GM12878 (cell line): ENCODE results near the gene SIGMAR1. TPM values are rescaled to one million over a fixed set of nuclear protein-coding genes. Genes with fewer than 3 reads are reported as not detected.

Source experiments
- ATAC-seq: fragments of 200-7000 bp; cut with Tn5 transposase; 3 replicates; pipeline ENCODE4 v1.9.1; 2020; ENCODE audit warnings: mild to moderate bottlenecking, moderate library complexity
- BruUV-seq: library from RNA; stranded (reverse); fragments of 400-500 nt; replicated peaks from 2 replicates; lab custom pipeline; 2021; lab: Mats Ljungman, UMichigan
- CTCF ChIA-PET: fragments of 300-600 bp; sonication (Branson Sonifier 250); formaldehyde crosslinking; extraction: SDS; loops from one replicate; lab custom pipeline; 2021; ENCODE audit warnings: inconsistent platforms; lab: Yijun Ruan, JAX
- POLR2A ChIA-PET: fragments of 350-600 bp; formaldehyde crosslinking; extraction: SDS; loops from one replicate; lab custom pipeline; 2021; ENCODE audit warnings: inconsistent platforms; lab: Charles Lee
- RAD21 ChIA-PET: fragments of 300-600 bp; sonication (Branson Sonifier 250); formaldehyde crosslinking; loops from one replicate; lab custom pipeline; 2023; ENCODE audit warnings: antibody characterized with exemption; ENCODE audit not compliant: unreplicated experiment; lab: Charles Lee
- SMC1A ChIA-PET: fragments of 300-600 bp; sonication (Branson Sonifier 250); formaldehyde crosslinking; loops from one replicate; lab custom pipeline; 2023; ENCODE audit not compliant: unreplicated experiment, uncharacterized antibody; lab: Charles Lee
- DNase-seq: peaks from one replicate; pipeline ENCODE4 v3.0.0-alpha.2; 2011; ENCODE audit warnings: low read depth, low spot score
- FAIRE-seq: peaks from 3 replicates; lab custom pipeline; 2011; peaks lifted over from hg19 to GRCh38; lab: Jason Lieb, UNC
- H2AFZ ChIP-seq: 2 replicates; pipeline ENCODE4 v1.6.0; 2011; ENCODE audit warnings: low read depth, low read length, control low read depth; ENCODE audit not compliant: control insufficient read depth
- H3K27ac ChIP-seq: 2 replicates; pipeline ENCODE4 v1.5.1; 2011; ENCODE audit warnings: control low read depth; ENCODE audit not compliant: control insufficient read depth, insufficient read depth
- H3K27me3 ChIP-seq, 2 experiments: replicated peaks in 1 of 2; 2 replicates each; pipeline versions ENCODE4 v1.6.0 to v1.6.1; 2011; ENCODE audit warnings: low read length in 1 of 2; ENCODE audit not compliant: control insufficient read depth in 2 of 2, insufficient read depth in 2 of 2
- H3K36me3 ChIP-seq, 2 experiments: 2 replicates each; pipeline ENCODE4 v1.5.1; 2011; ENCODE audit warnings: low read length in 1 of 2; ENCODE audit not compliant: control insufficient read depth in 2 of 2, insufficient read depth in 2 of 2
- H3K4me1 ChIP-seq: 2 replicates; pipeline ENCODE4 v1.6.1; 2011; ENCODE audit warnings: mild to moderate bottlenecking, low read length, moderate library complexity, mixed read lengths; ENCODE audit not compliant: control insufficient read depth, insufficient read depth
- H3K4me2 ChIP-seq: 2 replicates; pipeline ENCODE4 v1.6.0; 2011; ENCODE audit warnings: control low read depth; ENCODE audit not compliant: control insufficient read depth, insufficient read depth
- H3K4me3 ChIP-seq: fragments of 200-600 bp; sonication (generic); 2 replicates; pipeline ENCODE4 v1.5.1; 2016
- H3K79me2 ChIP-seq: 2 replicates; pipeline ENCODE4 v1.6.0; 2011; ENCODE audit warnings: low read length; ENCODE audit not compliant: control insufficient read depth, insufficient read depth
- H3K9ac ChIP-seq: 2 replicates; pipeline ENCODE4 v1.8.0; 2011; ENCODE audit warnings: low read length, control low read depth, mixed read lengths; ENCODE audit not compliant: control insufficient read depth, insufficient read depth
- H3K9me3 ChIP-seq: replicated peaks from 3 replicates; pipeline ENCODE4 v1.5.1; 2011; ENCODE audit warnings: mild to moderate bottlenecking, low read length; ENCODE audit not compliant: control insufficient read depth, insufficient read depth
- H4K20me1 ChIP-seq: 2 replicates; pipeline ENCODE4 v1.6.0; 2011; ENCODE audit not compliant: control insufficient read depth, insufficient read depth
- BACH1 ChIP-seq: fragments of 450-650 bp; IDR thresholded peaks from 2 replicates; pipeline ENCODE4 v1.6.1; 2017; ENCODE audit warnings: mild to moderate bottlenecking, borderline replicate concordance
- BCL11A ChIP-seq: IDR thresholded peaks from 2 replicates; pipeline ENCODE4 v1.6.1; 2011; ENCODE audit warnings: low read depth, low read length
- BMI1 ChIP-seq: fragments of 450-650 bp; IDR thresholded peaks from 2 replicates; pipeline ENCODE4 v1.6.1; 2016; ENCODE audit warnings: mild to moderate bottlenecking, moderate library complexity, borderline replicate concordance
- CBX3 ChIP-seq: fragments of 200-600 bp; sonication (generic); IDR thresholded peaks from 2 replicates; pipeline ENCODE4 v1.6.1; 2016; ENCODE audit warnings: low read depth, borderline replicate concordance
- CREB1 ChIP-seq: IDR thresholded peaks from 2 replicates; pipeline ENCODE4 v1.6.1; 2012; ENCODE audit warnings: low read depth, mild to moderate bottlenecking, inconsistent platforms
- CTCF ChIP-seq, 3 experiments: IDR thresholded peaks in 2 of 3; conservative IDR thresholded peaks in 1 of 3; 2 replicates each; pipeline ENCODE4 v1.5.1; 2011; ENCODE audit warnings: low read depth in 3 of 3, low read length in 3 of 3, mild to moderate bottlenecking in 3 of 3, control low read depth in 2 of 3, moderate library complexity in 2 of 3, inconsistent platforms in 1 of 3, mixed read lengths in 1 of 3; ENCODE audit not compliant: control insufficient read depth in 2 of 3, insufficient read depth in 1 of 3; ENCODE audit errors: extremely low read depth in 1 of 3
- HCFC1 ChIP-seq: fragments of 150-350 bp; IDR thresholded peaks from 2 replicates; pipeline ENCODE4 v1.6.1; 2014; ENCODE audit warnings: low read length
- IKZF1 ChIP-seq: fragments of 450-650 bp; conservative IDR thresholded peaks from 2 replicates; pipeline ENCODE4 v1.6.1; 2017; ENCODE audit warnings: antibody characterized with exemption, mild to moderate bottlenecking
- IKZF2 ChIP-seq, 2 experiments: fragments of 450-650 bp; IDR thresholded peaks; 2 replicates each; pipeline ENCODE4 v1.6.1; 2017; ENCODE audit warnings: mild to moderate bottlenecking in 2 of 2, moderate library complexity in 2 of 2
- IRF5 ChIP-seq: fragments of 450-650 bp; IDR thresholded peaks from 2 replicates; pipeline ENCODE4 v1.6.1; 2017; ENCODE audit warnings: borderline replicate concordance
- KDM1A ChIP-seq: fragments of 200-600 bp; sonication (generic); IDR thresholded peaks from 2 replicates; pipeline ENCODE4 v1.6.1; 2016; ENCODE audit warnings: borderline replicate concordance
- MTA2 ChIP-seq: fragments of 450-650 bp; IDR thresholded peaks from 2 replicates; pipeline ENCODE4 v1.6.1; 2016; ENCODE audit warnings: low read depth, mild to moderate bottlenecking, moderate library complexity
- NFYB ChIP-seq: IDR thresholded peaks from 2 replicates; pipeline ENCODE4 v1.6.1; 2011; ENCODE audit warnings: low read depth, mild to moderate bottlenecking, low read length, improper control_type of control experiment, moderate library complexity; ENCODE audit not compliant: insufficient read depth
- PML ChIP-seq: IDR thresholded peaks from 2 replicates; pipeline ENCODE4 v1.6.1; 2012; ENCODE audit warnings: low read length, inconsistent platforms
- SKIL ChIP-seq: fragments of 450-650 bp; IDR thresholded peaks from 2 replicates; pipeline ENCODE4 v1.6.1; 2017; ENCODE audit warnings: mild to moderate bottlenecking, low read depth, inconsistent platforms; ENCODE audit not compliant: poor library complexity, severe bottlenecking
- TAF1 ChIP-seq: IDR thresholded peaks from 2 replicates; pipeline ENCODE4 v1.6.1; 2011; ENCODE audit warnings: mild to moderate bottlenecking, low read depth, low read length, borderline replicate concordance
- USF1 ChIP-seq: IDR thresholded peaks from 2 replicates; pipeline ENCODE4 v1.6.1; 2011; ENCODE audit warnings: borderline replicate concordance, low read depth, mild to moderate bottlenecking, moderate library complexity, mixed read lengths, low read length; ENCODE audit not compliant: insufficient read depth; ENCODE audit errors: extremely low read length
- WGBS: methylation state at CpG from one replicate; pipeline ENCODE4 v1.1.6; 2016; ENCODE audit warnings: low lambda C conversion rate; ENCODE audit not compliant: insufficient replicate concordance, insufficient coverage; ENCODE audit errors: missing lambda C conversion rate; 5-methylcytosine and 5-hydroxymethylcytosine counted together
- in situ Hi-C: fragments of 300-500 bp; cut with MboI; formaldehyde crosslinking; loops from 9 replicates; pipeline ENCODE4 v1.14.3; 2018; ENCODE audit warnings: mixed read lengths
- intact Hi-C: fragments of 100-400 bp; cut with micrococcal nuclease; formaldehyde crosslinking; loops from one replicate; pipeline ENCODE4 v1.14.2; 2022; ENCODE audit not compliant: unreplicated experiment
- polyA plus RNA-seq, 11 experiments: library from polyadenylated mRNA; depleted of rRNA in 4 of 11; unstranded in 6 of 11; stranded (reverse) in 5 of 11; fragments of >200 nt; fragmentation: Nextera tagmentation in 4 of 11; fragmentation: Illumina TruSeq in 1 of 11; extraction: Ambion mirVana in 4 of 11; extraction: Trizol in 1 of 11; gene quantifications; 1 replicate in 1 of 11; 2 replicates in 10 of 11; pipeline versions ENCODE4 v1.2.1 to v1.2.3, GENCODE V29; 2011 to 2016; ENCODE audit warnings: inconsistent platforms in 2 of 11, missing spikeins in 2 of 11, low read depth in 1 of 11
- total RNA-seq, 4 experiments: library from RNA; depleted of rRNA in 3 of 4; stranded (reverse); fragments of >200 nt in 3 of 4; fragmentation: Illumina TruSeq in 1 of 4; extraction: Trizol in 1 of 4; gene quantifications; 2 replicates each; pipeline versions ENCODE4 v1.2.1 to v1.2.3, GENCODE V29; 2013 to 2021

The SIGMAR1 gene
- total and polyA plus RNA-seq, 10 of the 15 experiments (the other 5 are each of a cell fraction or from before 2014, with no cell fraction given), result 7.1 to 133 (median 69.5) TPM

- WGBS, result 95% methylated on average over 3 of the region's 3 CpGs
- H3K4me1 ChIP-seq, result no peaks in the 10 kb centered on the region; the same call in none of the 2 replicates
- no peak for FAIRE-seq
- ChIA-PET RAD21 (interaction anchor here (1.0 to 1.6 kb wide), 11 partner anchors 8 to 231 kb away, joined by 3 to 8 read pairs (median 3); partner anchors contain the start of genes DCTN3 and GALT), SMC1A (interaction anchor here (0.7 to 2.6 kb wide), 14 partner anchors 8 to 257 kb away, joined by 3 to 13 read pairs (median 4); partner anchors contain the start of genes DCTN3, GALT, MYORG and RPP25L), CTCF (interaction anchor here (0.5 to 8.3 kb wide), 30 partner anchors 9 to 856 kb away, joined by 3 to 118 read pairs (median 4); partner anchors contain the start of genes DCTN3, GALT and RPP25L), POLR2A (interaction anchor here (1.1 to 1.2 kb wide), 2 partner anchors 10 to 13 kb away, joined by 4 read pairs; no protein-coding TSS in a partner anchor)
- no TSS peak for BruUV-seq
- no peak overlapping the region for H3K4me3 ChIP-seq
- H3K27me3 ChIP-seq, result peaks cover under 1 to 4% of the 10 kb centered on the region in 2 experiments; a peak in 3 of 4 replicates
- H3K36me3 ChIP-seq, result peaks cover 2 to 6% of the 10 kb centered on the region in 2 experiments; a peak in 3 of 4 replicates
- no peak overlapping the region for H3K27ac ChIP-seq
- H3K79me2 ChIP-seq, result peaks cover 15% of the 10 kb centered on the region
- H3K9ac ChIP-seq, result no peak overlapping the region
- no peak overlapping the region for H2AFZ ChIP-seq
- intact Hi-C loops, result loop anchor here (1.0 kb wide), 1 partner anchor 22 kb away; the partner anchor contains the start of gene RPP25L
- no peak overlapping the region for H3K4me2 ChIP-seq
- no peaks in the 10 kb centered on the region; the same call in none of the 2 replicates for H4K20me1 ChIP-seq
- no peak for ATAC-seq
- no peak for DNase-seq
- in situ Hi-C loops, result no loop called here
- no peaks in the 10 kb centered on the region for H3K9me3 ChIP-seq
- TF ChIP-seq CBX3 (no peak), MTA2 (no peak), HCFC1 (no peak), NFYB (no peak), KDM1A (no peak), CREB1 (no peak), PML (no peak), IRF5 (no peak), BACH1 (no peak), SKIL (no peak), IKZF2 (IDR thresholded peaks at IDR 0.05) (no peak), USF1 (no peak), IKZF1 (no peak), TAF1 (no peak), CTCF (IDR thresholded peaks at IDR 0.05 in 2 of 3, conservative IDR thresholded peaks at IDR 0.05 in 1 of 3; ENCODE audit: control insufficient read depth in 2 of 3, extremely low read depth in 1 of 3, insufficient read depth in 1 of 3, low read depth in 3 of 3, low read length in 3 of 3) (no peak), BCL11A (no peak), BMI1 (no peak)
Observed at GRCh38 chr9:34634551-34635248, 2.9 kb downstream of the SIGMAR1 start.
